HepG2 (cell line): Measurements from ENCODE around the gene EMILIN1. TPM values are rescaled to one million over a fixed set of nuclear protein-coding genes. Genes with fewer than 3 reads are reported as not detected.

ENCODE experiments used
- ARHGAP35 ChIP-seq: sonication (generic); formaldehyde crosslinking; IDR thresholded peaks from 2 replicates; pipeline ENCODE4 v1.9.0; 2022; ENCODE audit warnings: mild to moderate bottlenecking, inconsistent platforms, moderate library complexity, missing genetic modification reagents, borderline replicate concordance
- ATF2 ChIP-seq: sonication (generic); formaldehyde crosslinking; IDR thresholded peaks from 2 replicates; pipeline ENCODE4 v1.4.0; 2020; ENCODE audit warnings: missing genetic modification reagents
- FOSL1 ChIP-seq: sonication (generic); formaldehyde crosslinking; IDR thresholded peaks from 2 replicates; pipeline ENCODE4 v1.9.0; 2021; ENCODE audit warnings: missing genetic modification reagents, borderline replicate concordance
- GLMP ChIP-seq: sonication (generic); formaldehyde crosslinking; IDR thresholded peaks from 2 replicates; pipeline ENCODE4 v1.9.0; 2021; ENCODE audit warnings: missing genetic modification reagents, mild to moderate bottlenecking, borderline replicate concordance
- KDM5A ChIP-seq: fragments of 200-600 bp; sonication (generic); IDR thresholded peaks from 2 replicates; pipeline ENCODE4 v1.7.0; 2018; ENCODE audit warnings: antibody characterized with exemption, mild to moderate bottlenecking, low read length, borderline replicate concordance
- SAFB2 ChIP-seq: sonication (generic); formaldehyde crosslinking; IDR thresholded peaks from 2 replicates; pipeline ENCODE4 v1.5.1; 2020; ENCODE audit warnings: missing genetic modification reagents, low read depth, mild to moderate bottlenecking, borderline replicate concordance
- SMC3 ChIP-seq: IDR thresholded peaks from 2 replicates; pipeline ENCODE4 v1.6.1; 2011; ENCODE audit warnings: low read length, improper control_type of control experiment
- SOX6 ChIP-seq, 2 experiments: fragments of 450-650 bp in 1 of 2; sonication (generic) in 1 of 2; formaldehyde crosslinking in 1 of 2; IDR thresholded peaks; 2 replicates each; pipeline versions ENCODE4 v1.4.0 to v1.6.1; 2017 to 2020; ENCODE audit warnings: antibody characterized with exemption in 1 of 2, mild to moderate bottlenecking in 1 of 2, missing genetic modification reagents in 1 of 2
- USF2 ChIP-seq, 2 experiments: sonication (generic) in 1 of 2; formaldehyde crosslinking in 1 of 2; IDR thresholded peaks; 2 replicates each; pipeline versions ENCODE4 v1.5.1 to v1.6.1; 2011 to 2020; ENCODE audit warnings: borderline replicate concordance in 1 of 2, low read depth in 1 of 2, low read length in 1 of 2, mild to moderate bottlenecking in 1 of 2, missing genetic modification reagents in 1 of 2, moderate library complexity in 1 of 2
- ZFAT ChIP-seq: sonication (generic); formaldehyde crosslinking; conservative IDR thresholded peaks from 2 replicates; pipeline ENCODE4 v1.8.1; 2023; ENCODE audit warnings: missing genetic modification reagents, inconsistent platforms
- ZNF331 ChIP-seq: sonication (generic); formaldehyde crosslinking; IDR thresholded peaks from 2 replicates; pipeline ENCODE4 v1.4.0; 2020; ENCODE audit warnings: missing genetic modification reagents
- ZNF441 ChIP-seq: sonication (generic); formaldehyde crosslinking; IDR thresholded peaks from 2 replicates; pipeline ENCODE4 v1.7.0; 2021; ENCODE audit warnings: missing genetic modification reagents, borderline replicate concordance
- ZNF720 ChIP-seq: sonication (generic); formaldehyde crosslinking; IDR thresholded peaks from 2 replicates; pipeline ENCODE4 v1.4.0; 2020; ENCODE audit warnings: missing genetic modification reagents
- polyA plus RNA-seq, 8 experiments: library from polyadenylated mRNA; depleted of rRNA in 3 of 8; stranded (reverse) in 7 of 8; unstranded in 1 of 8; fragments of >200 nt; fragmentation: Illumina TruSeq in 4 of 8; extraction: Trizol in 4 of 8; gene quantifications; 2 replicates each; pipeline versions ENCODE4 v1.2.1 to v1.2.3, GENCODE V29; 2011 to 2016; ENCODE audit warnings: low read depth in 4 of 8, missing spikeins in 1 of 8, mixed read lengths in 1 of 8; ENCODE audit not compliant: insufficient read depth in 1 of 8
- total RNA-seq, 5 experiments: library from RNA; depleted of rRNA; stranded (reverse); fragments of >200 nt; fragmentation: Illumina TruSeq; extraction: Trizol; gene quantifications; 2 replicates each; pipeline ENCODE4 v1.2.3, GENCODE V29; 2016; ENCODE audit warnings: low read depth in 1 of 5
- TF ChIP-seq, protein P1 (sequence below): IDR thresholded peaks from 2 replicates; pipeline ENCODE4 v1.6.1; 2016
- TF ChIP-seq, protein P2 (sequence below): sonication (generic); formaldehyde crosslinking; IDR thresholded peaks from 2 replicates; pipeline ENCODE4 v1.4.0; 2020; ENCODE audit warnings: missing genetic modification reagents
- TF ChIP-seq, protein P3 (sequence below): sonication (generic); formaldehyde crosslinking; IDR thresholded peaks from 2 replicates; pipeline ENCODE4 v1.4.0; 2020; ENCODE audit warnings: missing genetic modification reagents
- TF ChIP-seq, protein P4 (sequence below): sonication (generic); formaldehyde crosslinking; IDR thresholded peaks from 2 replicates; pipeline ENCODE4 v1.8.0; 2022; ENCODE audit warnings: missing genetic modification reagents, low read depth, mild to moderate bottlenecking, borderline replicate concordance

EMILIN1 gene
- total and polyA plus RNA-seq, 2 of the 13 experiments (the other 11 are each of a cell fraction or from before 2014, with no cell fraction given), result 8.1 to 9.7 TPM

DNA sequence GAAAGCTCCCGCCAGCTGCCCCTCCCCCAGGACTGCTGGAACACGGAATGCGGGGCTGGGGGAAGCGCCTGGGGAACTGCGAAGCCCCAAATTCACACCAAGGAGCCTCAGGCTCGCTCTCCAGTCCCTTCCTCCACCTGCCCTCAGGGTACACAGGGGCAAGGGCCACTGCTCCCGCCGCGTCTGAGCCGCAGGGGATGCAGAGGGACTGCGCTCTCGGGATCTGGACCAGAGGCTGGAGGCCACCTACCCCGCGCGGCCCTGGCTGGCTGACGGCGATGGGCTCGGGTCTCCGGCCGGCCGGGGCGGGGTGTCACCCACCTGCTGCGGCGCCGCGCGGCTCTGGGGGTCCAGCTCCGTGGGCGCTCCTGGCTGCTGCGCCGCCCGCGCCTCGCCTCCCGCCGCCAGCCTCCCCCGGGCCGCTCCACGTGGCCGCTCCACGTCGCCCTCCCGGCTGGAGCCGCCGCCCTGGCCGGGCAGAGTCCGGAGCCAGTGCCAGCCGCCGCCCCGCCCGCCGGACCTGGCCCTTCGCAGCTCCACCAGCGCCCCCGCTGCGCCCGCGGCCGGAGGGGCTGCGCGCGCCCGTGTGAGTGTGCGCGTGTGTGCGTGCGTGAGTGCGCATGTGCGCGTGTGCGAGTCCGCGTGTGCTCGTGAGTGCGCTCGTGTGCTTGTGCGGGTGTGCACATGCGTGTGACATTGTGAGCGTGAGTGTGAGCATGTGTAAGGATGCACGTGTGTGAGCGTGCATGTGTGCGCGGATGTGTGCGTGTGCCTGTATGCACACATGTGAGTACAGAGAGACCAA is 40.3 kb downstream of the EMILIN1 start, which contains the start of gene CGREF1 (continued):
- TF ChIP-seq FOSL1 (CRISPR knock-in tag) (no peak), ATF2 (no peak), ZNF441 (no peak; the same call in 1 of the 2 replicates), KDM5A (no peak), ZFAT (CRISPR knock-in tag) (no peak), ZNF331 (CRISPR knock-in tag) (no peak), SAFB2 (CRISPR knock-in tag) (no peak; the same call in none of the 2 replicates), ZNF720 (CRISPR knock-in tag) (no peak), SMC3 (no peak), ARHGAP35 (no peak), GLMP (CRISPR knock-in tag) (no peak), SOX6 (IDR thresholded peaks at IDR 0.05) (no peak), SOX6 (CRISPR knock-in tag; IDR thresholded peaks at IDR 0.05) (no peak), USF2 (IDR thresholded peaks at IDR 0.05; ENCODE audit: low read depth, low read length) (no peak), USF2 (CRISPR knock-in tag; IDR thresholded peaks at IDR 0.05; ENCODE audit: borderline replicate concordance) (no peak)
- TF ChIP-seq, protein P1, sequence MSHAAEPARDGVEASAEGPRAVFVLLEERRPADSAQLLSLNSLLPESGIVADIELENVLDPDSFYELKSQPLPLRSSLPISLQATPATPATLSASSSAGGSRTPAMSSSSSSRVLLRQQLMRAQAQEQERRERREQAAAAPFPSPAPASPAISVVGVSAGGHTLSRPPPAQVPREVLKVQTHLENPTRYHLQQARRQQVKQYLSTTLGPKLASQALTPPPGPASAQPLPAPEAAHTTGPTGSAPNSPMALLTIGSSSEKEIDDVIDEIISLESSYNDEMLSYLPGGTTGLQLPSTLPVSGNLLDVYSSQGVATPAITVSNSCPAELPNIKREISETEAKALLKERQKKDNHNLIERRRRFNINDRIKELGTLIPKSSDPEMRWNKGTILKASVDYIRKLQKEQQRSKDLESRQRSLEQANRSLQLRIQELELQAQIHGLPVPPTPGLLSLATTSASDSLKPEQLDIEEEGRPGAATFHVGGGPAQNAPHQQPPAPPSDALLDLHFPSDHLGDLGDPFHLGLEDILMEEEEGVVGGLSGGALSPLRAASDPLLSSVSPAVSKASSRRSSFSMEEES (CRISPR knock-in tag), result no peak
- TF ChIP-seq, protein P2, sequence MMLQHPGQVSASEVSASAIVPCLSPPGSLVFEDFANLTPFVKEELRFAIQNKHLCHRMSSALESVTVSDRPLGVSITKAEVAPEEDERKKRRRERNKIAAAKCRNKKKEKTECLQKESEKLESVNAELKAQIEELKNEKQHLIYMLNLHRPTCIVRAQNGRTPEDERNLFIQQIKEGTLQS, result no peak
- TF ChIP-seq, protein P3, sequence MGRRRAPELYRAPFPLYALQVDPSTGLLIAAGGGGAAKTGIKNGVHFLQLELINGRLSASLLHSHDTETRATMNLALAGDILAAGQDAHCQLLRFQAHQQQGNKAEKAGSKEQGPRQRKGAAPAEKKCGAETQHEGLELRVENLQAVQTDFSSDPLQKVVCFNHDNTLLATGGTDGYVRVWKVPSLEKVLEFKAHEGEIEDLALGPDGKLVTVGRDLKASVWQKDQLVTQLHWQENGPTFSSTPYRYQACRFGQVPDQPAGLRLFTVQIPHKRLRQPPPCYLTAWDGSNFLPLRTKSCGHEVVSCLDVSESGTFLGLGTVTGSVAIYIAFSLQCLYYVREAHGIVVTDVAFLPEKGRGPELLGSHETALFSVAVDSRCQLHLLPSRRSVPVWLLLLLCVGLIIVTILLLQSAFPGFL (CRISPR knock-in tag), result no peak
- TF ChIP-seq, protein P4, sequence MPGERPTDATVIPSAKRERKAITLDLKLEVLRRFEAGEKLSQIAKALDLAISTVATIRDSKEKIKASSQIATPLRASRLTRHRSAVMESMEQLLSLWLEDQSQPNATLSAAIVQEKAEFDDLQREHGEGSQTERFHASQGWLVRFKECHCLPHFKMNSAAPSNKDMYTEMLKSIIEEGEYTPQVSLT (CRISPR knock-in tag), result no peak
